Kidney tubule cell (primary cell): ENCODE measurements around the gene IFT80.
"Not testable (repeated sequence)": the region's sequence is repeated elsewhere in the genome, so short reads cannot be mapped to it uniquely, and the experiment has no call there.

Experiments
- DNase-seq: peaks from one replicate; pipeline ENCODE4 v3.0.0-alpha.2; 2018; ENCODE audit warnings: low spot score

Gene IFT80

DNA sequence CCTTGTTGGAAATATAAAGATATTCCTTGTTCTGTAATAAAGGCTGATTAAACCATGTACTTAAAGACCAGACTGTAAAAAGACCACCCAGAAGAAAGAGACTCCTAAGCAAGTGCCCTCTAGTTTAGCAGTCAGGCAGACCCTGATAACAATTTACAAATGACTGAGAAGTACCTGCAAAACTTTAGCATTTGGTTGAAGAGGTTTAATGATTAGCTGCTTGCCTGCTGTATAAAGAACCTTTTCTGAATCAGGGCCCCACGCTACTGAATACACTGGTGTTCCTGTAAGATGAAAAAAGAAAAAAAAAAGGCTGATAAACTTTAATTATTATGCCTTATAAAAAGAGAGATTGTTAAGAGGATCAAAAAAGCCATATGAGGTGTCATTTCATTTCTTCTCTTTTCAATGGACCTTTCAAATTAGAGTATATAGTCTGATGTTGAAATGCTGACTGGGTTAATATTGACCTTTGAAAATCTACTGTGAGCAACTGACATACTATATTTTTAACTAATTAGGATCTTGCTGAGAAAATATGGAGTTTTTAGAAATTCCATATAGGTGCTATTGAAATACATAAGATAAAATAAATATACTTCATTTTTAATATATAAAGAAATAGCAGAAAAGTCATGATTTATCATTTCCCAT is 33.0 kb downstream of the IFT80 start:
- DNase-seq, result no peak

DNA sequence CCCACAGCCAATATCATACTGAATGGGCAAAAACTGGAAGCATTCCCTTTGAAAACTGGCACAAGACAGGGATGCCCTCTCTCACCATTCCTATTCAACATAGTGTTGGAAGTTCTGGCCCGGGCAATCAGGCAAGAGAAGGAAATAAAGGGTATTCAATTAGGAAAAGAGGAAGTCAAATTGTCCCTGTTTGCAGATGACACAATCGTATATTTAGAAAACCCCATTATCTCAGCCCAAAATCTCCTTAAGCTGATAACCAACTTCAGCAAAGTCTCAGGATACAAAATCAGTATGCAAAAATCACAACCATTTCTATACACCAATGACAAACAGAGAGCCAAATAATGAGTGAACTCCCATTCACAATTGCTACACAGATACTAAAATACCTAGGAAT is 36.1 kb downstream of the IFT80 start:
- not testable (repeated sequence) for DNase-seq

DNA sequence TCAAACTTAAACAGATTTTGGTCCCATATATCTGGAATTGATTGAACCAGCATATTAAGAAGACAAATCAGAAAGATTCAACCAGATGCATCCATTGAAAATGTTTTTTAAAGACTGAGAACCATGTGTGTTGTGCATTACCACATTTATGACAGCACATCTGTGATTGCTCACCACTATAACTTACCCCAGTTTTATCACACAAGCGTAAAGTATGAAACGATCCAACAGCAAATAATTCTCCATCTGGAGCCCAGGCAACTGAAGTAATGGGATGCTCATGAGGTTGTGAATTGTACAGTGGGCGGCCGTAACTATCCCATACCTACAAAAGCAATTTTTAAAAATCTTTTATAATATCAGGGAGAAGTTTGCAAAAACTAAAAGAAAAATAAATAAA is 43.2 kb downstream of the IFT80 start:
- no peak for DNase-seq

DNA sequence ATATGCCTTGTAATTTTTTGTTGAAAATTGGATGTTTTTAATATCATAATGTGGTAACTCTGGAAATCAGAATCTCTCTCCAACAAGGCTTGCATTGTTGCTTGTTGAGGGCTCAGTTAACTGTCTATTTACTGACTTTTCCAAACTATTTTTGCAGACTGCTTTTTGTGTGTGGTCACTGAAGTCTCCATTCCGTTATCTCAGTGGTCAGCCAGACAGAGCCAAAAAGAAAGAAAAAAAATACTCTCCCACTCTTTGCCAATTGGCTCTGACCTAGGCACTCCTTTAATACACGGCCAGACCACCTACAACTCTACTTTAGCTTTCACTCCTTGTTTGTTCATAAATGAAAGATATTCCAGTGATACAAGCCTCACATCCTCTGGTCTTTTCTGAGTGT is 52.5 kb downstream of the IFT80 start:
- no peak for DNase-seq

DNA sequence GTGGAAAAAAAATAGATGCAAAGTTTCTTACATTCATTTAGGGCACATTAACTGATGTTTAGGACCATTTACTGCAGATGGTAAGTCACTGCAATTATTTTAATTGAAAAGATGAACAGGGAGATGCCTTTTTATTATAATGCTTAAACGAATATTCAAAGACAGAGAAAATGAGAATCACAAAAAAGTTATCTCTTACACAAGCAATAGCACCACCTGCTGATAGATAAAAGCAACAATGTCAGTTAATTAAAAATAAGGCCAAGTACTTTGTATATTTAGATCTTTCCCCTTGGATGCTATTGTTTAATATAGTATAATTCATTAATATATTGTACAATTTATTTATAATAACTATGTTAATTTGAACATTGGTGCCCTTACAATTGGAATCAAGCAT is 55.9 kb downstream of the IFT80 start:
- peak; percentile 35 for DNase-seq

DNA sequence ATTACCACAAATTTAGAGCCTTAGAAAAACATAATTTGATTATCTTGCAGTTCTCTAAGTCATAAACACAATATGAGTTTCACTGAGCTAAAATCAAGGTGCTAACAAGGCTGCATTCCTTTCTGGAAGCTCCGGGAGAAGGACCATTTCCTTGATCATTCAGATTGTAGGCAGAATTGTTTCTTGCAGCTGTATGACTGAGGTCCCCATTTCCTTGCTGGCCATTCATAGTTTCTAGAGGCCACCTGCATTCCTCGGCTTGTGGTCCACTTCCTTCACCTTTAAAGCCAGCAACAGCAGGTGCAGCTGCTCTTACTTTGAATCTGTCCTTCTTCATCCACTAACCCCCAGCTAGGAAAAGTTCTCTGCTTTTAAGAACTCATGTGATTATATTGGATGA is 58.7 kb downstream of the IFT80 start:
- no peak for DNase-seq

DNA sequence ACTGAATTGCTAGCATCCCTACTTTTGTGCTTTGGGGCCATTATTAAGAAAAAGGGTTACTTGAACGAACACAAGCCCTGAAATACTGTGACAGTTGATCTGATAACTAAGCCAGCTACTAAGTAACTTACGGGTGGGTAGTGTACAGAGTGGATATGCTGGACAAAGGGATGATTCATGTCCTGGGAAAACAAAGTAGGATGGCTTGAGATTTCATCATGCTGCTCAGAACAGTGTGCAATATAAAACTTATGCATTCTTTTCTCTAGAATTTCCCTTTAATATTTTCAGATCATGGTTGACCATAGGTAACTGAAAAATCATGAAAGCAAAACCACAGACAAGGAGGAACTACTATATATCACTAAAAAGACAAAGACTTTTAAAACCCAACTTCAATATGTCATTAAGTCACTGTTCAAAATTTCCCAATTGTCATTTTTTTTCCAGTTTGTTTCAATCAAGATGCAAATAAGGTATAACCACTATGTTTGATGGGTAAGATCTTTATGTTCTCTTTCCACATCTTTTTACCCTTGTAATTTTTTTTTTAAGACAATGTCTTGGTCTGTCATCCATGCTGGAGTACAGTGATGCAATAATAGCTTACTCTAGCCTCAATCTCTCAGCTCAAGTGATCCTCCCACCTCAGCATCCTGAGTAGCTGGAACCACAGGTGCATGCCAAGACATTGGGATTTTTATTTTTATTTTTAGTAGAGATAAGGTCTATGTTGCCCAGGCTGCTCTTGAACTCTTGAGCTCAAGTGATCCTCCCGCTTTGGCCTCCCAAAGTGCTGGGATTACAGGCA is 67.7 kb downstream of the IFT80 start:
- peak; percentile 76 for DNase-seq

DNA sequence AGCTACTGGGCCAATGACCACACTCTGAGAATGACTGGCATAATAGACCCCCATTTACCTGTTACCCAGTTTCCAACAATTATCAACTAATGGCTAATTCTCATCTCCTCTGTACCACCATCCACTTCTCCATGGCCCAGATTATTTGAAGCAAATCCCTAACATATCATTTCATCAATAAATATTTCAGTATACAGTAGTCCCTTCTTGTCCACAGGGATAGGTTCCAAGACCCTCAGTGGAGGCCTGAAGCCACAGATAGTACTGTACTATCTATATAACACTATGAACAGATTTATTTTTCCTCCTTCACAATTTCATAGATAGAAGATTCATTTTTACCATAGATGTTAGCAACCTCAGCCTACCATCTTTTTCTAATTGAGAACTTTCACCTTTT is 68.3 kb downstream of the IFT80 start:
- no peak for DNase-seq

DNA sequence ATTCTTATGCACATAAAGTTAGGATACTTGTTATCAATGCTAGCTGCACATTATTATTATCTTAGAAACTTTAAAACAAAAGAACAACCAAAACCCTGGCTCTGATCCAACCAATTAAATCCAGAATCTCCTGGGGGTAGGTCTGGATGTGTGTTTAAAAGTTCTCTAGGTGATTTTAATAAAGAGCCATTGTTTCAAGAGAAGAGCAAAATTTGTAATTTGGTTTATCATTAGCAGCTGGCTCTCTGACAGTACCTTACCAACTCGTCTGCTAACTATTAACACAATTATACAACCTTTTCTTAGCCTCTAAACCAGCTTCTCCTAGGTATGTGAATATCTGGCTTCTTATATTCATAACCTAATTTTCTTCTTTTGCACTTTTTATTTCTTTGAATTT is 68.9 kb downstream of the IFT80 start:
- peak; percentile 49 for DNase-seq

DNA sequence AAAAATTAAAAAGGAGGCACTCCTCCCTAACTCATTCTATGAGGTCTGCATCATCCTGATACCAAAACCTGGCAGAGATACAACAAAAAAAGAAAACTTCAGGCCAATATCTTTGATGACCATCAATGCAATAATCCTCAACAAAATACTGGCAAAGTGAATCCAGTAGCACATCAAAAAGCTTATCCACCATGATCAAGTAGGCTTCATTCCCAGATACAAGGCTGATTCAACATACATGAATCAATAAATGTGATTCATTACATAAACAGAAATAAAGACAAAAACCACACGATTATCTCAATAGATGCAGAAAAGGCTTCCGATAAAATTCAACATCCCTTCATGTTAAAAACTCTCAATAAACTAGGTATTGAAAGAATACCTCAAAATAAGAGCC is 72.7 kb downstream of the IFT80 start:
- not testable (repeated sequence) for DNase-seq

DNA sequence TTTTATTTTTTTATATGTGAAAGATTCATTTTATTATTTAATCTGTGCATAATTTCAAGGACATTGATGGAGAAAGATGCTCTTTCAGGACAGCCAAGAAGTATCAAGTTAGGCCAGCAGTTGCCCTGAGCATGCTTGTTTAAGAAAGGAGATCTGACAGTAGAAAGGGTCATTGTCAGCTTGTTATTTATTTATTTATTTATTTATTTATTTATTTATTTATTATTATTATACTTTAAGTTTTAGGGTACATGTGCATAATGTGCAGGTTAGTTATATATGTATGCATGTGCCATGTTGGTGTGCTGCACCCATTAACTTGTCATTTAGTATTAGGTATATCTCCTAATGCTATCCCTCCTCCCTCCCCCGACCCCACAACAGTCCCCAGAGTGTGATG is 77.2 kb downstream of the IFT80 start:
- DNase-seq, result not testable (repeated sequence)

DNA sequence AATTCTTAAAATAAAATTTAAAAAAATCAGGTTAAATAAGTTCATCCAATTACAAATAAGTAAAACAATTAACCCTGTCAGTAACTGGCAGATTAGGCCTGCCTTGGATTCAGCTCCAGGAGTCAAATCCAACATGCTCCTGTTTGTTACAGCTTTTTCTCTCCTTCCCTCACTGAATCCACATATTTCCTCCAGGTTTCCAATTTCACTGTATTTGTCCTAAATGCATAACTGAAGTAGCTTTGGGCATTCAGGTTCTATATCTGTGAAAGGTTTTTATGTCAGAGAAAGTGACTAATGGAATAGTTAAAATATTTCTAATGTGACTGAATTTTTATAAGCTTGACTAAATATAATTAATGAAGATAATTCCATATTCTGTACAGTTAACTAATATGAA is 79.7 kb downstream of the IFT80 start:
- DNase-seq, result no peak

DNA sequence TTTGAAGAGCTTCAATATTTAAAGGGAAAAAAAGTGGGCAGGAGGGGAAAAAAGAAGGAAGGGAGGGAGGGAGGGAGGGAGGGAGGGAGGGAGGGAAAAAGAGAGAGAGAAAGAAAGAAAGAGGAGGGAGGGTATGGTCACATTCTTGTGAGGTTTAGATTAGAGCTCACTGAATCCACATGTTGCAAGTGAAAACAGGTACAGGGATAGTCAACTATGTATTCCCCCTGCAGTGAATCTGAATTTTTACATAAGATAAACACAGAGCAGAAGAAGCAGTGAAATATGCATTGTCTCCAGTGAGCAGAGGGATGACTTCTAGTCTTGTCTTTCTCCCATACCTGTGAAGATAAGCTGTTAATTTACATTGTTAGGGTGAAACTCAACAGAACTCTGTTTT is 84.0 kb downstream of the IFT80 start:
- DNase-seq, result no peak

DNA sequence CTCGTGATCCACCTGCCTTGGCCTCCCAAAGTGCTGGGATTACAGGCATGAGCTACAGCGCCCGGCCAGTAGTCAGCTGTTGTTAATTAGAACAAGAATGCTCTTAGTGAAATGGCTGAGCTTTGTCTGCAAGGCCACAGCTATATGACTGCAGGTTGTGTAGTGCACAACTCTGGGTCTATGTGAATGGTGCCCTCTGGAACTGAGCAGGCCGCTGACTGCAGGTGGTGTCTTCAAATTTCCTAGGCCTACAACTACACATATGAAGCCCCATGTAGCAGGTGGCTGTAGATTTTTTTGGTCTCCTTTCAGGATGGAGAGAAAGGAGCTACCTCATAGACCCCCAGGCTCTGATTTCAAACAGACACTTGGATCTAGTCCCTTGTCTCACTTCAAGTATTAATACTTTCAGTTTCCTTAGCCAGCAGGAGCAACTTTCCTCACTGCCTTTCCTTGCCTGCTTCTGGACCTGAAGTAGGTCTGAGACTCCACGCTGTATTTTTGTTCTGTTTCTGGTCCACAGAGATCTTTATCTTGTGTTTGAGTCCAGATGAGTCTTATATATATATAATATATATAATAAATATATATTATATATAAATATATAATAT is 86.9 kb downstream of the IFT80 start:
- DNase-seq, result no peak

DNA sequence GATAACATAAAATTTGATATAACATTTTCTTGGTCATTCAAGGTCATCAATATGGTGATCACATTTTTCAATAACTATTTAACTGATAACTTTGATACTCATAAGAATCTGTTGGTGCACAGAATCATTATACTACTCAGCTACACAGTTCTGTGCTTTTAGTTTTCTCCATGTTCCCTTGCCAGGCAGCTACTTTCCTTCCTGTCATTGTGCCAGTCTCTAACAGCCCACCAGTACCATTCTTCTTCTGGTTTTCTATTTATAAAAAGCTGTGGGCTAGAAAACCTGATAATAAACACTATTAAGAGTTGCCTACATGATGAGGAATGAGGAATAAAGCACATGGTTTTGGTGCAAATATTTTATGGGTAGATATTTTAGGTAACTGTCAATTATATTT is 96.2 kb downstream of the IFT80 start:
- no peak for DNase-seq

DNA sequence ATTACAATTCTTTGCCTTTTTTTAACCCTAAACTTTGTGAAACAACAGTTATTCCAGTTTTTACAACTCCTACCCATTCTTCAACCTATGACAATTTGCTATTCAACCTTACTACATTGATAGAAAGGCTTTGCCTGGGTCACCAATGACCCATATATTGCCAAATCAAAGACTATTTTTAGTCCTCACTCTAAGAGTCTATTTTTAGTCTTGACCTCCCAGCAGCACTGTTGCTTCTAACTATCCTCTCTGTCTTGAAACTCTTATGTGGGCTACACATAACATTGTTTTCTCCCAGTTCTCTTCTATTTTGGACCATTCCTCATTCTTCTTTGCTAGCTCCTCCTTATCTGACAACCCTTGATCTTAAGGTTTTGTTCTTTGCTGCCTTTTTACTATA is 102.4 kb downstream of the IFT80 start:
- no peak for DNase-seq

DNA sequence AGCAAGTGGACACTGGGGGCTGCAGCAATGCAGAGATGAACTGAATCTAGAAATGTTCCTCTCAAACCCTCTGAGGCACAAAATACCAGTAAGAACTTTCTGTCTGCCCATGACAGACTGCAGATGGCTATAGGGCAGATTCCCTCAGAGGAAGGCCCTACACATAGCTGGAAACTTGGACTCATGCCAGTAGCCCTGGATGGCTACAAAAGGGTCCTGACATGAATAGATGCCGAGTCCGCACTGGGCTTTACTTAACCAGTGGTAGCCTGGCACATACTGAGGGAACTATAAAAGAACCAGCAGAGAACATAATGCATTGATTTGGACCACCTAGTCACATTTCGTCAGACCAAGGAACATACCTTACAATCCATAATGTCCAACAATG is 107.1 kb downstream of the IFT80 start:
- no peak for DNase-seq

DNA sequence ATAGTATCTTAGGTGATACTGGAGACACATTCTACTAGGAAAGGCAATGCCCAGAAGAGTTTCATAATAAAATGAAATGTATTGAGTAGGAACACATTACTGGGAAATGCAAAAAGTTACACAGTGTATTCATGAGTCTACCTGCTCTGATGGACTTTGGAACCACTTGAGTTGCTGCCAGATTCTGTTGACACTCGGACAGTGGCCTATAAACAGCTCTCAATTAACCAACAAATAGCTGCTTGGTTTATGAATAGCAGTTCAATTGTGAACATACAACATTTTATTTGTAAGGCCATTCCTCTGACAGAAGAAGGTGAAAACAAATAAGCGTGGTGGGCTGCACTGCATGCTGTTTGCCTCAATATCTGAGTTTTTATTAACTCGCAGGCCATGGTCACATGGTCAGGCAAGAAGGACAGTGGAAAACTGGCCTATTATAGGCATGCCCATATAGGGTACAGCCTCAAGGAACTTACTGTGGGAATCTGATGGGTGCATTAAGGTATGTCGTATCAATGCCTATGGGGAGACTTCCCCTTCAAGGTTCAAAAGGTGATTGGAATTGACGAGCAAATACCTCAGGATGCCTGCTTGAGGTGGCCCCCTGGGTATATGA is 107.6 kb downstream of the IFT80 start:
- no peak for DNase-seq

DNA sequence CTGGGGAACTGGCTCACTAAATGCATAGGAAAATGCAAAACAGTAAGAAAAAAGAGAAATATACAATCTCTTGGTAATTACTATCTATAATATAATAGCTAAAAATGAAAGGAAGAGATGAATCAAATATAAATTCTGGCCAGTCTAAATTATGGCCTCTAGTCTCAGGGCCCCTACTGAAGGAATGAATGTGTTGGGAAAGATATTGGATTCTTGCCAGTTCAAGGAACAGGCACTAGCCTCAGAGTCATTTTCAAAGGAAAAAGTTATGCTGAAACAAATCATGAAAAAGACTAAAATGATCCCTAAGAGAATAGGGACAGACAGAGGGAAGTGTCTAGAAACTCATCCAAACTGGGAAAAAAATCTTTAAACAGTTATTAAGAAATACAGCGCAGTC is 111.4 kb downstream of the IFT80 start:
- no peak for DNase-seq

DNA sequence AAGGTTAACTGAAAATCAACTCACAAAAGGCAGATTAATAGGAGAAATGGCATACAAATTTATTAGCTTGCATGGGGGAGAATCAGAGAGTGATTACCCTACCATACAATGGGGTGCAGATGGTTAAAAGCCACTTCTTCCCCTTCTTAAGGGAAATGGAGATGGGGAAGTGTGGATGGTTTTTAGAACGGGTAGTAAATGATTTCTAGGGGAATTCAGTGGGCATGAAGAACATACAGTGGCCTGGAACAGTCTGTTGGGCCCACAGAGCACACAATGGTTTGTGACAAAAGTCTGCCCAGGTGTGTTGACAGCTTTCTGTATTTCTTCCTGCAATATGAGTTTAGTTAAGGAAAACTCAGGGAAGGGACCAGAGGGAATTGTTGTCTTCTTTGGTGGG is 112.8 kb downstream of the IFT80 start:
- DNase-seq, result no peak

DNA sequence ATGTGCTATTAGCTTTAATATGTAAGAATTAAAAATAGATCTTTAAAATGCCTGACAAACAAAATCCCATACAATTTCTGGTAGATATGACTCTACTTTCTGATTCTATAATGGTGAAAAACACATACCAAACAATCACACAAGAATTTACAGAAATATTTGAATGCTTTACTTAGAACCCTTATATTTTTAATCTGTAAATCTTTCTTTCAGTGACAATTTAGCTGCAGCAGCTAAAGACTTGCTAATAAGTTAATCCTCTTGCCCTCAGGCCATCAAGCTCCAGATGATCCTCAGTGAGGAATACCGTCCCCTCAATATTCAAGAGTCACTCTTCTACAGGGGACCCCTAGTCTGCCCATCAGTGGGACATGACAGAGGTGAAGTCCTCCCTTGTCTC is 118.2 kb downstream of the IFT80 start:
- no peak for DNase-seq

DNA sequence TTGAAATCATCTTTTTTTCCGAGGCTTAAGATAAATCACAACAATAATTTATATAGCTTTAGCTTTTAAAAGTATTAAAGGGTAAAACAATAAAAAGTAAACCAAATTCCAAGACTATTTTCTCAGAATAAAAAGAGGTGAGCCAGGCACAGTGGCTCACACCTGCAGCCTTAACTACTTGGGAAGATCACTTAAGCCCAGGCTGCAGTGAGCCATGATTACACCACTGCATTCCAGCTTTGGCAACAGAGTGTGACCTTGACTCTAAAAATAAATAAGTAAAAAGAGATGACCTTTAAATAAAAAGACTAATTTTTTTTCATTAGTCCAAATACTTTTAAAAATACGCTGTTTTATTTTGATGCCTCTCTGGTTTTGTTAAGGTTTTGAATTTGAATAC is 119.4 kb downstream of the IFT80 start:
- DNase-seq, result no peak

DNA sequence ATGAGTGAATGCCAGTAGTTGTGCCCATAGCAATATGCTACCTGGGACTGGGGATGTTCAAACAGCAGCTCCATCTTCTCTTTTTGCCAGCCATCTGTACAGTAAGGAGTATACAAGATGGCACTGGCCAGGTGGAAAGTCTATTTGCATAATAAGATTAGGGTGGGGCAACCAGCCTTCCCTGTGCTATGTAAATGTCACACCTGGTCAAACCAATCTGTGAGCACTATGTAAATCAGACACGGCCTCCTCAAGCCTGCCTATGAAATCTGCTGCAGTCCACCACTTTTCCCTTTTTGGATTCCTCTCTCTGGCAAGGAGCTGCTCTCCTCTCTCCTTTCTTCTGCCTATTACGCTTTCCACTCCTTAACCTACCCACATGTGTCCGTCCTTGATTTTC is 120.8 kb downstream of the IFT80 start:
- DNase-seq, result no peak
